Measurements from ENCODE around the gene FNDC3B.

FNDC3B gene

DNA sequence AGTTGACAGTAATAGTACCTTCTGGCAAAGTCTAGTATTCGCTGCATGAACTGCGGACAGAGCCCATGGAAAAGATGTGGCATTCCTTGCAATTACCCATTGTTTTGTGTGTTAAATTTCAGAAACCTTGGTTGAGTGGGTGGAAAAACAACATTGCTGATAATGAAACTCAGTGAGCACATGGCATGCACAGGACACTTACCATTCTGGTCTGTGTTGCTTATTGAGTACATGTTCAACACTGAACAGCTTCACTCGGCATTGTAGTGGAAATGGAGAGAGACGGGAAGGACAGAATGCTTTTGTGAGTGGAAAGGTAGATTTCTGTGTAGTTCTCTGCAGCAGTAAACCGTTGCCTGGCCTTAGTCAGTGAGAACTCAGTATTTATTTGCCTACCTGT, 165.3 kb downstream of the FNDC3B start:
- Histone ChIP-seq H4K8ac (ENCODE audit: low read depth, low read length) (no peak overlapping the region), H3K4me1 (ENCODE audit: control insufficient read depth in 2 of 2, insufficient read depth in 1 of 2, low read depth in 1 of 2, low read length in 2 of 2) (peaks cover 18 to 38% of the 10 kb centered on the region in 2 donors), H2AK5ac (ENCODE audit: low read depth, low read length) (no peak overlapping the region), H2BK120ac (ENCODE audit: low read depth, low read length) (no peak overlapping the region), H3K27ac (replicated peaks; ENCODE audit: low read length) (no peak overlapping the region), H3K9me3 (replicated peaks in 1 of 2; ENCODE audit: control insufficient read depth in 2 of 2, insufficient read depth in 1 of 2, low read depth in 1 of 2, low read length in 2 of 2) (peaks cover 1 to 4% of the 10 kb centered on the region in 2 donors), H3K18ac (ENCODE audit: low read length) (no peak overlapping the region), H4K91ac (ENCODE audit: low read depth, low read length, poor library complexity) (no peak overlapping the region), H3K4me2 (ENCODE audit: insufficient read depth, low read length, poor library complexity, severe bottlenecking) (no peak overlapping the region), H3K4ac (ENCODE audit: low read length) (no peak overlapping the region), H3K9ac (ENCODE audit: low read depth, low read length, poor library complexity) (no peak overlapping the region), H2AFZ (ENCODE audit: low read length) (no peak overlapping the region), H3K23ac (ENCODE audit: low read depth, low read length, poor library complexity) (no peak overlapping the region), H2BK5ac (ENCODE audit: low read length) (no peak overlapping the region), H2BK12ac (ENCODE audit: low read length) (no peak overlapping the region), H3K14ac (ENCODE audit: low read length) (no peak overlapping the region), H2BK15ac (ENCODE audit: low read length) (no peak overlapping the region), H3K4me3 (ENCODE audit: low read length in 2 of 2) (no peak overlapping the region), H3K36me3 (replicated peaks in 1 of 2; ENCODE audit: control insufficient read depth in 2 of 2, insufficient read depth in 2 of 2, low read length in 2 of 2) (peaks cover 0 to 6% of the 10 kb centered on the region in 2 donors), H3K79me1 (ENCODE audit: low read depth, low read length) (no peaks in the 10 kb centered on the region), H3K27me3 (ENCODE audit: control insufficient read depth in 3 of 3, insufficient read depth in 3 of 3, low read depth in 1 of 3, low read length in 3 of 3) (no peaks in the 10 kb centered on the region)
- no CpG with 5 or more reads among the region's 5 CpGs for WGBS, 2 donors (ENCODE audit: extremely low coverage in 2 of 2, insufficient read length in 2 of 2, insufficient replicate concordance in 1 of 2)
- DNase-seq (ENCODE audit: low spot score) = no peak

GRCh38 chr3:172208586-172209332, 169.4 kb downstream of the FNDC3B start:
- Histone ChIP-seq H3K9ac (ENCODE audit: low read depth, low read length, poor library complexity) (no peak overlapping the region), H4K91ac (ENCODE audit: low read depth, low read length, poor library complexity) (no peak overlapping the region), H3K36me3 (replicated peaks in 1 of 2; ENCODE audit: control insufficient read depth in 2 of 2, insufficient read depth in 2 of 2, low read length in 2 of 2) (peaks cover 0 to 13% of the 10 kb centered on the region in 2 donors), H3K4ac (ENCODE audit: low read length) (no peak overlapping the region), H2BK15ac (ENCODE audit: low read length) (no peak overlapping the region), H2BK120ac (ENCODE audit: low read depth, low read length) (no peak overlapping the region), H3K27ac (replicated peaks; ENCODE audit: low read length) (no peak overlapping the region), H3K14ac (ENCODE audit: low read length) (no peak overlapping the region), H3K79me1 (ENCODE audit: low read depth, low read length) (no peaks in the 10 kb centered on the region), H2BK5ac (ENCODE audit: low read length) (peak overlapping the region; percentile 77), H4K8ac (ENCODE audit: low read depth, low read length) (no peak overlapping the region), H3K4me2 (ENCODE audit: insufficient read depth, low read length, poor library complexity, severe bottlenecking) (no peak overlapping the region), H2AK5ac (ENCODE audit: low read depth, low read length) (peak overlapping the region; percentile 81), H3K27me3 (ENCODE audit: control insufficient read depth in 3 of 3, insufficient read depth in 3 of 3, low read depth in 1 of 3, low read length in 3 of 3) (no peaks in the 10 kb centered on the region), H3K4me1 (ENCODE audit: control insufficient read depth in 2 of 2, insufficient read depth in 1 of 2, low read depth in 1 of 2, low read length in 2 of 2) (peaks cover 15 to 18% of the 10 kb centered on the region in 2 donors), H3K9me3 (replicated peaks in 1 of 2; ENCODE audit: control insufficient read depth in 2 of 2, insufficient read depth in 1 of 2, low read depth in 1 of 2, low read length in 2 of 2) (peaks cover 1 to 4% of the 10 kb centered on the region in 2 donors), H3K18ac (ENCODE audit: low read length) (peak overlapping the region; percentile 83), H3K4me3 (ENCODE audit: low read length in 2 of 2) (no peak overlapping the region), H2AFZ (ENCODE audit: low read length) (no peak overlapping the region), H3K23ac (ENCODE audit: low read depth, low read length, poor library complexity) (peak overlapping the region; percentile 29), H2BK12ac (ENCODE audit: low read length) (no peak overlapping the region)
- WGBS, 2 donors (ENCODE audit: extremely low coverage in 2 of 2, insufficient read length in 2 of 2, insufficient replicate concordance in 1 of 2) = no CpG with 5 or more reads among the region's 20 CpGs
- DNase-seq (ENCODE audit: low spot score) = no peak

DNA sequence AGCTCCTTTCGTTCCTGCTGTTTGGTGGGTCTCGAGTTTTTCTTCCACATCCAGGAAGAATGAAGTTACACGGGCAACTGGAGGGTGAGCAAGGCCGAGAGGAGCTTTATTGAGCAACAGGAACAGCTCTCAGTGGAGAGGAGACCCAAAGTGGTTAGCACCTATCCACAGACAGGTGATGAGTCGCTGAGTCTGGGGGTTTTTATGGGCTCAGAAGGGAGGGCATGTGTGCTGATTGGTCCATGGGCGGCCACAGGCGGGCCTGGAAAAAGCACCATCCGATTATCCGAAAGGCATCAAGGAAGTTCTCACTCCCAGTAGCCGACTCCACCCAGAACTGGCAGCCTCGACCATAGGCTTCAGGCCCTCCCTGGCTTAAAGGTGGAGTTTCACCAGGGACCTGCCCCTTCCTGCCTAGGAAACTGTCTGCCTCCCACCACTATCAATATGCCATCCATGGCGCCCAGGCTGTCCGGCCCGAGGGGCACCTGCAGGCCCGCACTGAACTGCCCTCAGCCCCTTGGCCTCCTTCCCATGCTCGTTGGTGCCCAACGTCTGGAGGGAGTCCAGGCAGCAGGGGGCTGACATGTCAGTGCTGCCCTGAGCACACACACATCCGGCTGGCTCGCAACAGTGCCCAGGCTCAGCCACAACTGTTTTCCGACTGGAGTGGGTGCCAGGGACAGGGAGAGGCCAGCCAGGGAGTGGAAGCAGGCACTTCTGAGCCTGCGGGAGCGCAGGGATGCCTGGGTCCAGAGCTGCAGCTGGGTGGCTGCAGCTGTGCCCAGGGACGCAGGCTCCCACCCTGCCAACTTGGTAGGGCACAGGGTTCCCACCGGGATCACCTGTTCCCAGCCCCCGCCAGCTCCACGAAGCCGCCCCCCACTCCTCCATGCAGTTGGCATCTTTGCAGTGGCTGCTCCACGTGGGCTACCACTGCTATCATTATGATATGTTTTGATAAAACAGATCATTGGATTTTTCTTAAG, 170.2 kb downstream of the FNDC3B start:
- Histone ChIP-seq H2BK15ac (ENCODE audit: low read length) (no peak overlapping the region), H3K4me2 (ENCODE audit: insufficient read depth, low read length, poor library complexity, severe bottlenecking) (no peak overlapping the region), H2AK5ac (ENCODE audit: low read depth, low read length) (peak overlapping the region; percentile 81), H3K14ac (ENCODE audit: low read length) (no peak overlapping the region), H3K36me3 (replicated peaks in 1 of 2; ENCODE audit: control insufficient read depth in 2 of 2, insufficient read depth in 2 of 2, low read length in 2 of 2) (peaks cover 0 to 13% of the 10 kb centered on the region in 2 donors), H4K91ac (ENCODE audit: low read depth, low read length, poor library complexity) (no peak overlapping the region), H3K9me3 (replicated peaks in 1 of 2; ENCODE audit: control insufficient read depth in 2 of 2, insufficient read depth in 1 of 2, low read depth in 1 of 2, low read length in 2 of 2) (peaks cover 1 to 4% of the 10 kb centered on the region in 2 donors), H2BK5ac (ENCODE audit: low read length) (peak overlapping the region; percentile 77), H3K27me3 (ENCODE audit: control insufficient read depth in 3 of 3, insufficient read depth in 3 of 3, low read depth in 1 of 3, low read length in 3 of 3) (no peaks in the 10 kb centered on the region), H2AFZ (ENCODE audit: low read length) (no peak overlapping the region), H3K79me1 (ENCODE audit: low read depth, low read length) (no peaks in the 10 kb centered on the region), H3K4me1 (ENCODE audit: control insufficient read depth in 2 of 2, insufficient read depth in 1 of 2, low read depth in 1 of 2, low read length in 2 of 2) (peaks cover 9 to 13% of the 10 kb centered on the region in 2 donors), H3K4ac (ENCODE audit: low read length) (no peak overlapping the region), H3K9ac (ENCODE audit: low read depth, low read length, poor library complexity) (peak overlapping the region; percentile 44), H3K4me3 (ENCODE audit: low read length in 2 of 2) (no peak overlapping the region), H3K23ac (ENCODE audit: low read depth, low read length, poor library complexity) (peak overlapping the region; percentile 96), H3K27ac (replicated peaks; ENCODE audit: low read length) (no peak overlapping the region), H4K8ac (ENCODE audit: low read depth, low read length) (no peak overlapping the region), H2BK12ac (ENCODE audit: low read length) (peak overlapping the region; percentile 84), H3K18ac (ENCODE audit: low read length) (peak overlapping the region; percentile 91), H2BK120ac (ENCODE audit: low read depth, low read length) (no peak overlapping the region)
- DNase-seq (ENCODE audit: low spot score) = no peak
- no CpG with 5 or more reads among the region's 28 CpGs for WGBS, 2 donors (ENCODE audit: extremely low coverage in 2 of 2, insufficient read length in 2 of 2, insufficient replicate concordance in 1 of 2)

- no peak overlapping the region for H3K9ac ChIP-seq (ENCODE audit: low read depth, low read length, poor library complexity)
- H3K9me3 ChIP-seq (replicated peaks in 1 of 2; ENCODE audit: control insufficient read depth in 2 of 2, insufficient read depth in 1 of 2, low read depth in 1 of 2, low read length in 2 of 2) = peaks cover 1 to 3% of the 10 kb centered on the region in 2 donors
- no peak overlapping the region for H3K18ac ChIP-seq (ENCODE audit: low read length)
- no peak overlapping the region for H2BK120ac ChIP-seq (ENCODE audit: low read depth, low read length)
- H2BK5ac ChIP-seq (ENCODE audit: low read length) = no peak overlapping the region
- no peak overlapping the region for H3K27ac ChIP-seq (replicated peaks; ENCODE audit: low read length)
- no peak overlapping the region for H3K14ac ChIP-seq (ENCODE audit: low read length)
- no CpG with 5 or more reads among the region's 4 CpGs for WGBS, 2 donors (ENCODE audit: extremely low coverage in 2 of 2, insufficient read length in 2 of 2, insufficient replicate concordance in 1 of 2)
- peaks cover 0 to 12% of the 10 kb centered on the region in 2 donors for H3K36me3 ChIP-seq (replicated peaks in 1 of 2; ENCODE audit: control insufficient read depth in 2 of 2, insufficient read depth in 2 of 2, low read length in 2 of 2)
- H3K23ac ChIP-seq (ENCODE audit: low read depth, low read length, poor library complexity) = no peak overlapping the region
- no peak overlapping the region for H3K4me2 ChIP-seq (ENCODE audit: insufficient read depth, low read length, poor library complexity, severe bottlenecking)
- H3K27me3 ChIP-seq (ENCODE audit: control insufficient read depth in 3 of 3, insufficient read depth in 3 of 3, low read depth in 1 of 3, low read length in 3 of 3) = no peaks in the 10 kb centered on the region
- H3K4ac ChIP-seq (ENCODE audit: low read length) = no peak overlapping the region
- H4K91ac ChIP-seq (ENCODE audit: low read depth, low read length, poor library complexity) = no peak overlapping the region
- no peak overlapping the region for H4K8ac ChIP-seq (ENCODE audit: low read depth, low read length)
- H2BK15ac ChIP-seq (ENCODE audit: low read length) = no peak overlapping the region
- H3K4me3 ChIP-seq (ENCODE audit: low read length in 2 of 2) = no peak overlapping the region
- no peak for DNase-seq (ENCODE audit: low spot score)
- peaks cover 3 to 10% of the 10 kb centered on the region in 2 donors for H3K4me1 ChIP-seq (ENCODE audit: control insufficient read depth in 2 of 2, insufficient read depth in 1 of 2, low read depth in 1 of 2, low read length in 2 of 2)
- no peaks in the 10 kb centered on the region for H3K79me1 ChIP-seq (ENCODE audit: low read depth, low read length)
- no peak overlapping the region for H2AFZ ChIP-seq (ENCODE audit: low read length)
- H2AK5ac ChIP-seq (ENCODE audit: low read depth, low read length) = no peak overlapping the region
- no peak overlapping the region for H2BK12ac ChIP-seq (ENCODE audit: low read length)
Measured at GRCh38 chr3:172210355-172210754, 171.0 kb downstream of the FNDC3B start.
